Skeletal muscle tissue (tissue), 4 donors: ENCODE measurements around the gene SAP30BP. TPM values are rescaled to one million over a fixed set of nuclear protein-coding genes. Genes with fewer than 3 reads are reported as not detected.

Experiments
- H3K27ac ChIP-seq: one replicate; pipeline ENCODE4 v1.7.0; 2013; ENCODE audit warnings: mild to moderate bottlenecking, low read depth, low read length, inconsistent platforms
- H3K27me3 ChIP-seq, 3 donors: one replicate each; pipeline ENCODE4 v1.7.0; 2013; ENCODE audit warnings: low read length in 3 of 3; ENCODE audit not compliant: control insufficient read depth in 3 of 3, insufficient read depth in 3 of 3
- H3K36me3 ChIP-seq, 3 donors: one replicate each; pipeline ENCODE4 v1.7.0; 2013; ENCODE audit warnings: low read length in 3 of 3; ENCODE audit not compliant: control insufficient read depth in 3 of 3, insufficient read depth in 3 of 3
- H3K4me1 ChIP-seq, 3 donors: one replicate each; pipeline ENCODE4 v1.7.0; 2013; ENCODE audit warnings: low read length in 3 of 3, mild to moderate bottlenecking in 3 of 3; ENCODE audit not compliant: control insufficient read depth in 3 of 3, insufficient read depth in 3 of 3
- H3K4me3 ChIP-seq, 3 donors: one replicate each; pipeline ENCODE4 v1.7.0; 2013; ENCODE audit warnings: low read length in 3 of 3
- H3K9ac ChIP-seq, 3 donors: one replicate each; pipeline ENCODE4 v1.7.0; 2013; ENCODE audit warnings: low read length in 3 of 3, mild to moderate bottlenecking in 3 of 3, moderate library complexity in 2 of 3, low read depth in 1 of 3
- H3K9me3 ChIP-seq, 3 donors: one replicate each; pipeline ENCODE4 v1.7.0; 2013; ENCODE audit warnings: low read length in 3 of 3; ENCODE audit not compliant: control insufficient read depth in 3 of 3
- total RNA-seq: library from RNA; depleted of rRNA; stranded (reverse); fragments of >200 nt; gene quantifications from one replicate; pipeline ENCODE4 v1.2.3, GENCODE V29; 2014
- donor health status: Osteomylitis.

The SAP30BP gene
- total RNA-seq, 1 donor from 2014 or later, result 36.5 TPM

GRCh38 chr17:75742337-75742736 lies 75.2 kb downstream of the SAP30BP start:
- Histone ChIP-seq H3K27ac (no peak overlapping the region), H3K4me3 (no peak overlapping the region), H3K27me3 (peaks cover 0 to 11% (median 3%) of the 10 kb centered on the region in 3 donors), H3K9me3 (no peaks in the 10 kb centered on the region), H3K9ac (no peak overlapping the region), H3K36me3 (peaks cover 0 to 5% (median 0%) of the 10 kb centered on the region in 3 donors), H3K4me1 (no peaks in the 10 kb centered on the region)

GRCh38 chr17:75743625-75744206 lies 76.6 kb downstream of the SAP30BP start:
- peaks cover 0 to 11% (median 0%) of the 10 kb centered on the region in 3 donors for H3K27me3 ChIP-seq
- no peaks in the 10 kb centered on the region for H3K9me3 ChIP-seq
- no peak overlapping the region for H3K27ac ChIP-seq

GRCh38 chr17:75748706-75749105 lies 81.6 kb downstream of the SAP30BP start:
- Histone ChIP-seq H3K4me1 (peaks cover 9 to 13% (median 11%) of the 10 kb centered on the region in 3 donors), H3K9ac (no peak overlapping the region), H3K9me3 (no peaks in the 10 kb centered on the region), H3K4me3 (no peak overlapping the region), H3K27ac (no peak overlapping the region), H3K27me3 (no peaks in the 10 kb centered on the region), H3K36me3 (peaks cover 0 to 2% (median 0%) of the 10 kb centered on the region in 3 donors)

More at GRCh38 chr17:75743625-75744206, 76.6 kb downstream of the SAP30BP start:
- peaks cover 0 to 3% (median 0%) of the 10 kb centered on the region in 3 donors for H3K36me3 ChIP-seq
- no peak overlapping the region for H3K4me3 ChIP-seq
- no peak overlapping the region for H3K9ac ChIP-seq
- peaks cover 0 to 2% (median 0%) of the 10 kb centered on the region in 3 donors for H3K4me1 ChIP-seq

- Histone ChIP-seq H3K27ac (no peak overlapping the region), H3K36me3 (peaks cover 0 to 2% (median 0%) of the 10 kb centered on the region in 3 donors), H3K9me3 (no peaks in the 10 kb centered on the region), H3K4me3 (peak overlapping the region in 2 of 3 donors; percentile 33 to 35), H3K9ac (peak overlapping the region in 2 of 3 donors; percentile 21 to 60), H3K27me3 (no peaks in the 10 kb centered on the region), H3K4me1 (peaks cover 16 to 21% (median 20%) of the 10 kb centered on the region in 3 donors)
These were observed 82.6 kb downstream of the SAP30BP start for GRCh38 chr17:75749545-75750389.

GRCh38 chr17:75750661-75751423 lies 83.7 kb downstream of the SAP30BP start:
- no peak overlapping the region for H3K4me3 ChIP-seq
- no peak overlapping the region for H3K9ac ChIP-seq
- H3K27me3 ChIP-seq, result no peaks in the 10 kb centered on the region
- peaks cover 0 to 2% (median 0%) of the 10 kb centered on the region in 3 donors for H3K36me3 ChIP-seq
- peaks cover 16 to 23% (median 20%) of the 10 kb centered on the region in 3 donors for H3K4me1 ChIP-seq
- no peak overlapping the region for H3K27ac ChIP-seq
- no peaks in the 10 kb centered on the region for H3K9me3 ChIP-seq

- Histone ChIP-seq H3K36me3 (peaks cover 0 to 2% (median 0%) of the 10 kb centered on the region in 3 donors), H3K9me3 (no peaks in the 10 kb centered on the region)
These were observed 84.7 kb downstream of the SAP30BP start for GRCh38 chr17:75751676-75752404.

GRCh38 chr17:75752405-75752709 lies 85.2 kb downstream of the SAP30BP start:
- H3K4me1 ChIP-seq, result peaks cover 16 to 23% (median 20%) of the 10 kb centered on the region in 3 donors
- no peak overlapping the region for H3K27ac ChIP-seq
- H3K27me3 ChIP-seq, result no peaks in the 10 kb centered on the region
- no peak overlapping the region for H3K9ac ChIP-seq
- H3K4me3 ChIP-seq, result no peak overlapping the region
- peaks cover 0 to 2% (median 0%) of the 10 kb centered on the region in 3 donors for H3K36me3 ChIP-seq
- no peaks in the 10 kb centered on the region for H3K9me3 ChIP-seq

More at GRCh38 chr17:75751676-75752404, 84.7 kb downstream of the SAP30BP start:
- peaks cover 16 to 23% (median 20%) of the 10 kb centered on the region in 3 donors for H3K4me1 ChIP-seq
- H3K27me3 ChIP-seq, result no peaks in the 10 kb centered on the region
- H3K4me3 ChIP-seq, result no peak overlapping the region
- H3K27ac ChIP-seq, result no peak overlapping the region
- H3K9ac ChIP-seq, result no peak overlapping the region

- Histone ChIP-seq H3K36me3 (peaks cover 0 to 2% (median 0%) of the 10 kb centered on the region in 3 donors), H3K4me3 (peak overlapping the region in 2 of 3 donors; percentile 46 to 52), H3K27me3 (no peaks in the 10 kb centered on the region), H3K27ac (no peak overlapping the region), H3K4me1 (peaks cover 16 to 23% (median 18%) of the 10 kb centered on the region in 3 donors), H3K9me3 (no peaks in the 10 kb centered on the region), H3K9ac (peak overlapping the region in 1 of 3 donors; percentile 66)
These were observed 85.8 kb downstream of the SAP30BP start for GRCh38 chr17:75752802-75753513.
